Duodenal mucosa (tissue), 2 donors: ENCODE results near the gene ARHGEF4.

Experiments
- H3K27ac ChIP-seq: one replicate; pipeline ENCODE4 v1.7.0; 2013; ENCODE audit warnings: low read depth, low read length
- H3K27me3 ChIP-seq, 2 donors: one replicate each; pipeline ENCODE4 v1.7.0; 2013; ENCODE audit warnings: low read length in 2 of 2, control low read depth in 1 of 2; ENCODE audit not compliant: insufficient read depth in 2 of 2, control insufficient read depth in 1 of 2
- H3K36me3 ChIP-seq, 2 donors: one replicate each; pipeline ENCODE4 v1.7.0; 2013; ENCODE audit warnings: low read length in 2 of 2, control low read depth in 1 of 2; ENCODE audit not compliant: insufficient read depth in 2 of 2, control insufficient read depth in 1 of 2
- H3K4me1 ChIP-seq, 2 donors: one replicate each; pipeline ENCODE4 v1.7.0; 2013; ENCODE audit warnings: low read length in 2 of 2, control low read depth in 1 of 2; ENCODE audit not compliant: insufficient read depth in 2 of 2, control insufficient read depth in 1 of 2
- H3K4me3 ChIP-seq, 2 donors: one replicate each; pipeline ENCODE4 v1.7.0; 2013; ENCODE audit warnings: low read length in 2 of 2, low read depth in 1 of 2
- H3K9ac ChIP-seq, 2 donors: one replicate each; pipeline ENCODE4 v1.7.0; 2013; ENCODE audit warnings: low read length in 2 of 2, low read depth in 1 of 2
- H3K9me3 ChIP-seq, 2 donors: one replicate each; pipeline ENCODE4 v1.7.0; 2013; ENCODE audit warnings: low read length in 2 of 2, control low read depth in 1 of 2; ENCODE audit not compliant: control insufficient read depth in 1 of 2

ARHGEF4 gene

DNA sequence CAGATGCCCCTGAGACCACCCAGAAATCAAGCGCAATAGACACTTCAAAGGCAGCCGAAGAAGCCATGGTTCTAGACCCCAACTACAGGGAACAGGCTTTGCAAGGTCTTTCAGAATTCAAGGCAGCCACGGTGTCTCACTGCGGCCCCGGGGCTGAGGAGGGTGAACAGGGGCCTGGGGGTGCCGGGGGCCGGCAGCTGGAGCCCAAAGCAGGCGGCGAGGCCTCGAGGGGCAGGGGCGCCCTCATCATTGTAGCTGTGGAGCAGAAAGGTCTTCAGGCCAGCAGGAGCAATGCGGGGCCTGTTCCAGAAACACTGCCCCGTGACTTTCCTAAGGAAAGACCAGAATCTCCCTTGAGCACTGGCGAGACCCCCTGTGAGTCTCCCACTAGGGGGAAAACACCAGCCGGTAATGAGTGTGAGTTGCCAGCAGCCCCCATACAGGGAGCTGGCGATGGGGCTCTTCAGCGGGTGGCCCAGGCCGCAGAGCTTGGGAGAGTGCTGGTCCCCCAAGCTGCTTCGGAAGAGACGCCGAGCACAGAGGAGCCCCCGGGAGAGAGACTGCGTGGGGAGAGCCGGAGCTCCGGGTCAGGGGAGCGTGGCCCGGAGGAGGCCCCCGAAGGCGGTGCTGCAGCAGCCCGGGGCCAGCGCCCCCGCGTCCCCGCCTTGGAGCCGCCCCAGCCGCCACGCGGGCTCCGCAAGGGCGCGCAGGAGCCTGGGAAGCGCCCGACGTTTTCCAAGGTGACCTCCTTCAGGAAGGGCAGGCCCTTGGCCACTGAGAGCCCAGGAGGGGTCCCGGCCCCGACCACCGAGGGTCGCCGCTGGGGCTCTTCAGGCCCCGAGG lies 79.1 kb downstream of the ARHGEF4 start:
- H3K4me3 ChIP-seq = no peak overlapping the region
- H3K27ac ChIP-seq = no peak overlapping the region
- no peak overlapping the region for H3K9ac ChIP-seq
- no peaks in the 10 kb centered on the region for H3K4me1 ChIP-seq
- H3K36me3 ChIP-seq = no peaks in the 10 kb centered on the region
- peaks cover 0 to 11% of the 10 kb centered on the region in 2 donors for H3K27me3 ChIP-seq
- H3K9me3 ChIP-seq = no peaks in the 10 kb centered on the region

DNA sequence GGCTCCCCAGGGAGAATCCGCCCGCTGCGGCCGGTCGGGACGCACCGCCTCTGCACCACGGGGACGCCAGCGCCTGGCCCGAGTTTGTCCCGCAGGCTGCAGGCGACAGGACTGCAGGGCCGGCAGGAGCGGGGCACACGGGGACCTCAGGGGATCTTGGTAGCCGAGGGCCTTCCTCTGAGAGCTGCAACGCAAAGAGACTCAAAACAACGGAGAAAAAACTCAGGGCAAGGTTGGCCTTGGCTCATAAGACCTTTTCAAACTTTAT lies 79.7 kb downstream of the ARHGEF4 start:
- Histone ChIP-seq H3K4me1 (no peaks in the 10 kb centered on the region), H3K27me3 (peaks cover 0 to 11% of the 10 kb centered on the region in 2 donors), H3K27ac (no peak overlapping the region), H3K9me3 (no peaks in the 10 kb centered on the region), H3K9ac (no peak overlapping the region), H3K4me3 (no peak overlapping the region), H3K36me3 (no peaks in the 10 kb centered on the region)

DNA sequence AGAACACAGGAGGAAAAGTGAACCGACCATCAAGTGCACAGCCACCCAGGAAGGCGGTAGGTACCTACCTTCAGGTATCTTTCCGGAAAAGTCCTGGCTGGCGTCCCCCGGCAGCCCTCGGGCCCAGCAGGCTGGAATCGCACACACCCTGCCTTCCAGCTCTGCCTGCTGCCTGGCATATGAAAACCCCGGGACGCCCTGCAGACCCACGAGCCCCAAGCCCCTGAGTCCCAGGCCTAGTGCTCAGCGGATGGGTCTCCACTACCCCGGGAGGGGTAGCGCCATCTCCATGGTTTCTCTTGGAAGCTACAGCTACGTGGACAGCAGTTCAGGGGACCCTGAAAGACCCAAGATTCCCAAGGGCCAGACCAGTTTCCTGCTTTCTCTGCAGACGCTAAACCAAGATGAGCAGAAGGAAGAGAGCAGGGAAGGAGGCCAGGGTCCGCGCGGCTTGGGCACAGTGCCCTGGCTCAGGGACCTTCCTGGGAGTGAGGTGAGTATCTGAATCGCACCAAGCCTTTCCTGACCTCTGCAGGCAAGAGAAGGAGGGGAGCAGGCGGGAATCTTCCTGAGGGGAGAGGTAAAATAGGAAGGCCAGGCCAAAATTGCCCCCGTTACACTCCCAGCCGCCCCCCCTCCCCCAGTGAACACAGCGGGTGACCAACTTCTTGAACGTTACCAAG lies 80.4 kb downstream of the ARHGEF4 start:
- Histone ChIP-seq H3K36me3 (no peaks in the 10 kb centered on the region), H3K9ac (no peak overlapping the region), H3K27me3 (peaks cover 0 to 11% of the 10 kb centered on the region in 2 donors), H3K27ac (no peak overlapping the region), H3K4me3 (no peak overlapping the region), H3K4me1 (no peaks in the 10 kb centered on the region), H3K9me3 (no peaks in the 10 kb centered on the region)

DNA sequence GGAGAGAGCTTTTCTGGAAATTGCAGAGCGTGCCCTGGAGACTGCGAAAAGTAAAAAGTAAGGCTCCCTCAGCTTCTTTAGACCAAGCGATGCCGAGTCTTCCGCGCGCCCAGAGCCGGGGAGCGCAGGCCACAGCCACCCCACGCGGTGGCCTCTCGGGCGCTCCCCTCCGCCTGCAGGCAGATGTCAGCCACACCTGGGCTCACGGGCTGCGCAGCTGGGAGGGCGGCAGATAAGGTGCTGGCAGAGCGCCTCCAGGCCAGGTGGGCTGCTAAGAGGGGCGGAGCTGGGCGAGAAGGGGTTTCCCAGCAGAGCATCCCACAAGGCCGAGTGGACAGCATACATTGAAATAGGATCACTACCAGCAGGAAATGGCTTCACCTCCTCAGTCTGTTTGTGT lies 81.7 kb downstream of the ARHGEF4 start:
- H3K9ac ChIP-seq = no peak overlapping the region
- H3K27me3 ChIP-seq = peaks cover 0 to 11% of the 10 kb centered on the region in 2 donors
- no peaks in the 10 kb centered on the region for H3K36me3 ChIP-seq
- H3K4me1 ChIP-seq = no peaks in the 10 kb centered on the region
- H3K4me3 ChIP-seq = no peak overlapping the region
- H3K9me3 ChIP-seq = no peaks in the 10 kb centered on the region
- no peak overlapping the region for H3K27ac ChIP-seq

DNA sequence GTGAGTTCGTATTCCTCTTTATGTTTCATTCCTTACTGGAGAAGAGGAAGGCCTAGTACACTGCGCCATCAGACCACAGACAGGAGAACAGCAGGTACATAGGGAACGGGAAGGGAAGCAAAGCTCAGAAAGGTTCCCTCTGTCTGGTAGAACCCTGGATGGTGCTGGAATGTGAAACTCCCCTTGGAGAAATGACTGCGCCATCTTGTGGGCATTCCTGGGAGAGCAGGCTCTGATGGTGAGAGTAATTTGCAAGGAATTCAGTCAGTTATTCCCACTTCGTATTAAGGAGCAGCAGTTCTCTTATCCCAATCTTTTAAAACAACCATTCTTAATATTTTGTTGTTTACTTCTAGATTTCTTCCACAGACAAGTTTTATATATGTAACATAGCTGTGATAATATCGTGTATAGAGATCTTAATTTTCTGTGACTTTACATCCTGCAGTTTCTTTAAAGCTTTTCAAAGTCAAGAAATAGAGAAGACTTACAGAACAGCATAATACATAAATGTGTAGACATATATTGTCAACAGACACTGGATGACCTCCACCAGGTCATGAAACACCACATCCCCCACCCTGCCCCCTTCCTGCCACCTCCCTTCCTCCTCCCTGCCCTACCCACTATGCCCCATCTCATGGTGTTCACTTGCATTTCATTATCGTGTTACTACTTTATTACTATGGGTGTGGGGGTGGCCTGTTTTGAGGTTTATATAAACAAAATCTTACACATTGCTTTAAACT lies 83.9 kb downstream of the ARHGEF4 start:
- Histone ChIP-seq H3K27me3 (peaks cover 0 to 4% of the 10 kb centered on the region in 2 donors), H3K4me3 (no peak overlapping the region), H3K9me3 (no peaks in the 10 kb centered on the region)

DNA sequence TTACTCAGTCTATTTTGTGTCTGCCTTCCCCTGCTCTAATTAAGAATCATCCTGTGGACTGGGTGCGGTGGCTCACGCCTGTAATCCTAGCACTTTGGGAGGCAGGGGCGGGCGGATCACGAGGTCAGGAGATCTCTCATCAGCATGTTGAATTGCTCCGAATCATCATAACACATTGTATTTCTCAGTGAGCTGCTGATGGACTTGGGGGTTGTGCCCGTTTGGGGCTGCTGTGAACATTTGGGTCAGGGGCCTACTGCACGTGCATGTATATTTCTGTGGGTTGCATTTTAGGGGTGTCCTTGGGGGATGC lies 84.4 kb downstream of the ARHGEF4 start:
- no peaks in the 10 kb centered on the region for H3K9me3 ChIP-seq
- H3K9ac ChIP-seq = no peak overlapping the region
- no peaks in the 10 kb centered on the region for H3K27me3 ChIP-seq
- H3K36me3 ChIP-seq = no peaks in the 10 kb centered on the region
- H3K4me3 ChIP-seq = no peak overlapping the region
- no peaks in the 10 kb centered on the region for H3K4me1 ChIP-seq
- no peak overlapping the region for H3K27ac ChIP-seq

More for the DNA sequence above, 83.9 kb downstream of the ARHGEF4 start:
- no peaks in the 10 kb centered on the region for H3K4me1 ChIP-seq
- H3K9ac ChIP-seq = no peak overlapping the region
- H3K27ac ChIP-seq = no peak overlapping the region
- H3K36me3 ChIP-seq = no peaks in the 10 kb centered on the region

DNA sequence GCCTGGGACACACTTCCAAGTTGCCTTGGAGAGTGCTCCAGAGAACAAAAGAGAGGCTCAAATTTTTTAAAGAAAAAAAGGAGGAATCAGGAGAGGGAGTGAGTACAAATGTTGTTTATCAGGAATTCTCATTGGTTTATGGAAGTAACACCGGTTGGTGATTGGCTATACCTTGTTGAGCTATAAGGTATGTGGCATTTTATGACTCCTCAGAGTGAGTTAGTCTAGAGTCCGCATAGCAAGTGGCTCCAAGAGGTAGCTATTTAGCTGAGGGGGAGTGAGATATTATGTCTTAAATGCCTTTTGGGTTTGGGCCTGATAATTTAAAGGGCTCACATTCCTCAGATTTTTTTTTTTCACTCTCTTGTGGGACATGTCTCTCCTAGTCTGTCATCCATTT lies 85.7 kb downstream of the ARHGEF4 start:
- Histone ChIP-seq H3K27ac (no peak overlapping the region), H3K9ac (no peak overlapping the region), H3K27me3 (no peaks in the 10 kb centered on the region)

DNA sequence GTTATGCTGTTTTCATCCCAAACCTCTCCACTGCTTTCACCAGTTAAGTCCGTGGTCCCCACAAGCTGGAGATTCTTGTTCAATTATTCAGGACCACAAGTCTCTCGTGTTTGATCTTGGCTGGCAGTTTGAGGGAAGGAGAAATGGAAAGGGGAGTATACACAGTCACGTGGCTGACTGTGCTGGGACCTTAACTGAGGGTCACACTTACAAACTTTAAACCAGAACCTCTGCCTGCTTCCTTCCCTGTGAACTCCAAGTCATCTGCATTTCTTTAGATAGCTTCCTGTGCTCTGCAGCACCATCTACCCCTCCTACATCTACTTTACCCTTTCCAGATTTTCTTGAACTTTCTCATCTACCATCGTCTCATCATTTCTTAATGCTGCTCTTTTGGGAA lies 91.7 kb downstream of the ARHGEF4 start:
- H3K27ac ChIP-seq = no peak overlapping the region
- no peak overlapping the region for H3K9ac ChIP-seq

More for the DNA sequence above, 85.7 kb downstream of the ARHGEF4 start:
- Histone ChIP-seq H3K4me3 (no peak overlapping the region), H3K9me3 (no peaks in the 10 kb centered on the region), H3K4me1 (no peaks in the 10 kb centered on the region), H3K36me3 (no peaks in the 10 kb centered on the region)

DNA sequence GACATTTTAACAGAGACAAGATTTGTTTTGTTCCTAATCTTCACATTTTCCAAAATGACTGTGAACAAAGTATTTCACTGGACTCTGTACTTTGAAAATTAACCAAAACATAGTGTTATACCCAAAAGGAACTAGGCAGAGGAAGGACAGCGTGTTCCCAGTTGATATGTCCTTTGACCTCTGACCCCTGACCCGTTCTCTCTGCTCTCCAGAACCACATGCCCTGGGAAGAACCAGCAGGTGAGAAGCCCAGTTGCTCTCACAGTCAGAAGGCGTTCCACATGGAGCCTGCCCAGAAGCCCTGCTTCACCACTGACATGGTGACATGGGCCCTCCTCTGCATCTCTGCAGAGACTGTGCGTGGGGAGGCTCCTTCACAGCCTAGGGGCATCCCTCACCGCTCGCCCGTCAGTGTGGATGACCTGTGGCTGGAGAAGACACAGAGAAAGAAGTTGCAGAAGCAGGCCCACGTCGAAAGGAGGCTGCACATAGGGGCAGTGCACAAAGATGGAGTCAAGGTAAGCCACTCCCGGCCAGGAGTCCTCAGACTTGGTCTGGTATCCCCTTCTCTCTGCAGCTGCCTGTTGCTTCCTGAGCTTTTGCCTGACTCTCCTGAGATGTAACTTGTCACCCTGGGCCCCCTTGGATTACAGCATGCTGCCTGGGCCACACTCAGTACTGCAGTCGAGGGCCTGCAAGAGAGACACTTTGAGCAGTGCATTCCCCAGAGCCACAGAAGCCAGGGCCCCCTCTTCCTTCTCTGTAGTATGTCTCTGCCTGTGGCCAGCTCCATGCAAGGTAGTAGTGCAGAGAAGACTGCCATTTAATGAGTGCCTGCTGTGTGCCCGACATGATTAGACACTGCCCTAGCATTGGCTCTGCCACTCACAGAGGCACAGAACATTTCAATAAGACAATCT lies 94.3 kb downstream of the ARHGEF4 start:
- Histone ChIP-seq H3K27ac (no peak overlapping the region), H3K27me3 (no peaks in the 10 kb centered on the region), H3K9me3 (no peaks in the 10 kb centered on the region), H3K9ac (no peak overlapping the region), H3K4me3 (no peak overlapping the region), H3K4me1 (no peaks in the 10 kb centered on the region), H3K36me3 (no peaks in the 10 kb centered on the region)

More for the DNA sequence above, 91.7 kb downstream of the ARHGEF4 start:
- no peak overlapping the region for H3K4me3 ChIP-seq
- H3K36me3 ChIP-seq = no peaks in the 10 kb centered on the region
- no peaks in the 10 kb centered on the region for H3K27me3 ChIP-seq
- no peaks in the 10 kb centered on the region for H3K4me1 ChIP-seq
- H3K9me3 ChIP-seq = no peaks in the 10 kb centered on the region
